Measurements from ENCODE around the gene CYP4F8. TPM values are rescaled to one million over a fixed set of nuclear protein-coding genes. Genes with fewer than 3 reads are reported as not detected.

CYP4F8 gene
- not detected for polyA plus RNA-seq (2012; ENCODE audit: missing spikeins)

GRCh38 chr19:15614507-15615379 lies at the start of gene CYP4F8:
CYP4F8 (plus strand) TSS chr19:15615218; CDS start chr19:15615617, 399 bp downstream.
- no peak for TF ChIP-seq TAF1 (IDR thresholded peaks at IDR 0.05; ENCODE audit: borderline replicate concordance, low read depth, low read length)
- TF ChIP-seq POLR2A (IDR thresholded peaks at IDR 0.05; ENCODE audit: low read depth, low read length) = no peak
- TF ChIP-seq POLR2AphosphoS5 (IDR thresholded peaks at IDR 0.05; ENCODE audit: low read depth, low read length) = no peak
- FAIRE-seq (no peak), DNase-seq (ENCODE audit: insufficient read length) (no peak)

GRCh38 chr19:15570420-15570819 lies 44.6 kb upstream of the CYP4F8 start:
- TF ChIP-seq POLR2A (IDR thresholded peaks at IDR 0.05; ENCODE audit: low read depth, low read length) = no peak
- no peak for TF ChIP-seq POLR2AphosphoS5 (IDR thresholded peaks at IDR 0.05; ENCODE audit: low read depth, low read length)
- TF ChIP-seq TAF1 (IDR thresholded peaks at IDR 0.05; ENCODE audit: borderline replicate concordance, low read depth, low read length) = no peak
- no peak for FAIRE-seq
- no peak for DNase-seq (ENCODE audit: insufficient read length)

GRCh38 chr19:15575406-15575805 lies 39.6 kb upstream of the CYP4F8 start:
- no peak for DNase-seq (ENCODE audit: insufficient read length)
- FAIRE-seq = no peak
- TF ChIP-seq POLR2A (IDR thresholded peaks at IDR 0.05; ENCODE audit: low read depth, low read length) = no peak
- no peak for TF ChIP-seq TAF1 (IDR thresholded peaks at IDR 0.05; ENCODE audit: borderline replicate concordance, low read depth, low read length)
- no peak for TF ChIP-seq POLR2AphosphoS5 (IDR thresholded peaks at IDR 0.05; ENCODE audit: low read depth, low read length)

- TF ChIP-seq TAF1 (IDR thresholded peaks at IDR 0.05; ENCODE audit: borderline replicate concordance, low read depth, low read length) = no peak
- no peak for TF ChIP-seq POLR2A (IDR thresholded peaks at IDR 0.05; ENCODE audit: low read depth, low read length)
- TF ChIP-seq POLR2AphosphoS5 (IDR thresholded peaks at IDR 0.05; ENCODE audit: low read depth, low read length) = no peak
- FAIRE-seq = no peak
- DNase-seq (ENCODE audit: insufficient read length) = no peak
These were observed 38.4 kb upstream of the CYP4F8 start for GRCh38 chr19:15576526-15577156.

DNA sequence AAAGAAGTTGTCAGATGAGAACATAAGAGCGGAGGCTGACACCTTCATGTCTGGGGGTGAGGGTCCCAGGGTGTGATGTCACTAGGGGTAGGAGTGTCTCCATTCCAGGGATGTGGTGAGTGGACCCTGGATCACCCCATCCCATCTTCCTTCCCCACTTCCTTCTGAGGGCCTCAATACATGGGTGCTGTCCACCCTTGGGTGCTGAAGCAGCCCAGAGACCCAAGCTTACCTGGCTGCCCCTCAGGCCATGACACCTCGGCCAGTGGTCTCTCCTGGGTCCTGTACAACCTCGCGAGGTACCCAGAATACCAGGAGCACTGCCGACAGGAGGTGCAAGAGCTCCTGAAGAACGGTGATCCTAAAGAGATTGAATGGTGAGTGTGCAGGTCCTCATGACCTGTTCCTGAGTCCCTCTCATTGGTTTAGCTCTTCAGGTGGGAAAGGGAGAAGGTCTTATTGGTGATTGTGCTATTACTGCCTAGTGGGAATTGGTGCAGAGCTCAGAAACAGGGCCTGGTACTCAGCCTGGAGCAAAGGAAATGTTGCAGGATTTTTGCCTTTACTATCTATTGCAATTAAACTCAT lies 37.7 kb upstream of the CYP4F8 start:
- DNase-seq (ENCODE audit: insufficient read length) (no peak), FAIRE-seq (no peak)
- TF ChIP-seq POLR2AphosphoS5 (IDR thresholded peaks at IDR 0.05; ENCODE audit: low read depth, low read length) = no peak
- no peak for TF ChIP-seq POLR2A (IDR thresholded peaks at IDR 0.05; ENCODE audit: low read depth, low read length)
- TF ChIP-seq TAF1 (IDR thresholded peaks at IDR 0.05; ENCODE audit: borderline replicate concordance, low read depth, low read length) = no peak

- no peak for TF ChIP-seq POLR2AphosphoS5 (IDR thresholded peaks at IDR 0.05; ENCODE audit: low read depth, low read length)
- TF ChIP-seq POLR2A (IDR thresholded peaks at IDR 0.05; ENCODE audit: low read depth, low read length) = no peak
- TF ChIP-seq TAF1 (IDR thresholded peaks at IDR 0.05; ENCODE audit: borderline replicate concordance, low read depth, low read length) = no peak
- FAIRE-seq = no peak
- no peak for DNase-seq (ENCODE audit: insufficient read length)
These were observed 31.7 kb upstream of the CYP4F8 start for GRCh38 chr19:15583346-15583745.

DNA sequence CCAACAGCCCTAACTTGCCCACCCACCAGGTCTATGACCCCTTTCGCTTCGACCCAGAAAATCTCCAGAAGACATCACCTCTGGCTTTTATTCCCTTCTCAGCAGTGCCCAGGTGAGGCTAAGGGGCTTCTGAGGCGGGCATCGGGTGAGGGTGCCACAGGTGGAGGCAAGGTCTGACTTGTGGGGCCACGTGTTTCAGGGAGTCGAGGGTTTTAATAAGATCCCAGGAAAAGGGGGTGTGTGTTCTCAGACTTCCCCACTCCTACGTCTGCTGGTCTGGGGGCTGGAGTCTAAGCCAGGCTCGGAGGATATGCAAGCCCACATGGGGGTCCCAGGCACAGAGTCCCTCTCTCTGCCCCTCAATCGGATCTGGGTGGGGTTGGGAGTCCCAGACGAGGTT lies 30.9 kb upstream of the CYP4F8 start:
- TF ChIP-seq POLR2A (IDR thresholded peaks at IDR 0.05; ENCODE audit: low read depth, low read length) = no peak
- TF ChIP-seq POLR2AphosphoS5 (IDR thresholded peaks at IDR 0.05; ENCODE audit: low read depth, low read length) = no peak
- no peak for TF ChIP-seq TAF1 (IDR thresholded peaks at IDR 0.05; ENCODE audit: borderline replicate concordance, low read depth, low read length)
- DNase-seq (ENCODE audit: insufficient read length) = no peak
- no peak for FAIRE-seq

DNA sequence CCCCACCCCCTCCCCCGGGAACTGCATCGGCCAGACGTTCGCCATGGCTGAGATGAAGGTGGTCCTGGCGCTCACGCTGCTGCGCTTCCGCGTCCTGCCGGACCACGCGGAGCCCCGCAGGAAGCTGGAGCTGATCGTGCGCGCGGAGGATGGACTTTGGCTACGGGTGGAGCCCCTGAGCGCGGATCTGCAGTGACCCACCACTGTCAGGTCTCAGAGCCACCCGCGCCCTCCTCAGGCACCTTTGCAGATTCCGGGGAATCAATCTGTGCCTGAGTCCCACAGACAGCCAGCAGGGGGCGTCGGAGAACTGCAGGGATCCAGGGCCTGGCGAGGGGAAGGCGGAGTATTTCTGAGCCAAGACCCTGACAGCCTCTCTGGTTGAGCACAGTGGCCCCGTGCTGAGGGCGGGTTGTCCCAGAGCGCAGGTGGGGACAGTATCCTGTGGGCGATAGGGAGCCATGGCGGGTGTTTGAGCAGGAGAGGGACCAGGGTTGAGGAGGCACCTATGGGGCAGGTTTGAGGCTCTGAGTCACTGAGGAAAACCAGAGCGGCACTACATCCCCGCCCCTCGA lies 30.4 kb upstream of the CYP4F8 start:
- DNase-seq (ENCODE audit: insufficient read length) (peak; percentile 77), FAIRE-seq (peak; percentile 75)

DNA sequence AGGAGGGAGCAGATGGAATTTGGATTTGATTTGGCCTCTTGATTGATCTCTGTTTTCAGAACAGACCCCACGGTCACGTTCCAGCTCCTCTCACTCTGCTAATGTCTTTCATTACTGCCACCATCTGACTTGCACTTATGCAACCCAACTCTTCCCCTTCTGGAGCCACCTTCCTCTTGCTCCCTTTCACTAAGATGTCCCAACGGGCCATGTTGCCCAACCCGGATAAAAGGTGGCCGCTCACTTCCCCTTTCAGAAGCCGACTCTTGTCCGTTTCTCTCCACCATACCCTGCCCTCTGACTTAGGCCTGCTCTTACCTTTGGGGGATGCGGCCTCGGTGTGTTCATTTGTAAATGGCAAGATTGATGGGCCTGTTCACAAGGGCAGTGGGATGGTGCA lies 27.4 kb upstream of the CYP4F8 start:
- FAIRE-seq (no peak), DNase-seq (ENCODE audit: insufficient read length) (no peak)

More for the DNA sequence above, 30.4 kb upstream of the CYP4F8 start:
- TF ChIP-seq TAF1 (IDR thresholded peaks at IDR 0.05; ENCODE audit: borderline replicate concordance, low read depth, low read length) = no peak
- TF ChIP-seq POLR2AphosphoS5 (IDR thresholded peaks at IDR 0.05; ENCODE audit: low read depth, low read length) = no peak
- no peak for TF ChIP-seq POLR2A (IDR thresholded peaks at IDR 0.05; ENCODE audit: low read depth, low read length)

DNA sequence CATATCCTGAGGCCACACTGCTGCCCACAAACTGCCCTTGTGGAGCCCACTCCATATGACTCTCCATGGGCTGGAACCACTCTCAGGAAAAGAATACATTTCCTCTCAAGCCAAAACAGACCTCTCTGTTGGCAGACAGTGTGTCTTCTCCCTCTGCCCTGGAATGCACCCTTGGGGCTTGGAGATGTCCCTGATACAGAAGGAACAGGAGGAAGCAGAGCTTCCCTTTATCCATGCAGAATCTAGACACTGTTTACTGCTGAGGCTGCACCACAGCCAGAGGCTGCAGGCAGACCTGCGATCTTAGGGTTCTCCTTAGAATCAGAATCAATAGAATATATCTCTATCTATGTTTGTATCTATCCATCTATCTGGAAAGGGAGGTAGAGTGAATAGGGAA lies 26.8 kb upstream of the CYP4F8 start:
- FAIRE-seq (no peak), DNase-seq (ENCODE audit: insufficient read length) (no peak)
- no peak for TF ChIP-seq POLR2AphosphoS5 (IDR thresholded peaks at IDR 0.05; ENCODE audit: low read depth, low read length)
- no peak for TF ChIP-seq POLR2A (IDR thresholded peaks at IDR 0.05; ENCODE audit: low read depth, low read length)
- TF ChIP-seq TAF1 (IDR thresholded peaks at IDR 0.05; ENCODE audit: borderline replicate concordance, low read depth, low read length) = no peak

More for the DNA sequence above, 27.4 kb upstream of the CYP4F8 start:
- TF ChIP-seq TAF1 (IDR thresholded peaks at IDR 0.05; ENCODE audit: borderline replicate concordance, low read depth, low read length) = no peak
- TF ChIP-seq POLR2A (IDR thresholded peaks at IDR 0.05; ENCODE audit: low read depth, low read length) = no peak
- TF ChIP-seq POLR2AphosphoS5 (IDR thresholded peaks at IDR 0.05; ENCODE audit: low read depth, low read length) = no peak

Data from GM12892 (cell line).